K562 (cell line): ENCODE results near the gene HPS4. TPM values are rescaled to one million over a fixed set of nuclear protein-coding genes. Genes with fewer than 3 reads are reported as not detected.

Experiments used
- CCAR2 ChIP-seq: fragments of 200-400 bp; formaldehyde crosslinking; IDR thresholded peaks from 2 replicates; pipeline ENCODE4 v1.6.1; 2017; ENCODE audit warnings: mild to moderate bottlenecking, low read depth, low read length
- ELF2 ChIP-seq: fragments of 250-450 bp; sonication (Bioruptor Pico); IDR thresholded peaks from 2 replicates; pipeline ENCODE4 v1.5.0; 2021; ENCODE audit warnings: mild to moderate bottlenecking
- HDAC1 ChIP-seq, 2 experiments: fragments of 450-650 bp; IDR thresholded peaks; 2 replicates each; pipeline ENCODE4 v1.6.1; 2016 to 2017; ENCODE audit warnings: inconsistent platforms in 1 of 2, mild to moderate bottlenecking in 1 of 2, moderate library complexity in 1 of 2
- HINFP ChIP-seq: fragments of 450-650 bp; conservative IDR thresholded peaks from 2 replicates; pipeline ENCODE4 v1.6.1; 2016; ENCODE audit warnings: missing genetic modification characterization, low read depth, mild to moderate bottlenecking, control low read depth, missing compliant biosample characterization
- IRF2 ChIP-seq: sonication (generic); formaldehyde crosslinking; IDR thresholded peaks from 2 replicates; pipeline ENCODE4 v1.8.1; 2022; ENCODE audit warnings: mild to moderate bottlenecking, missing genetic modification reagents
- NCOA4 ChIP-seq: fragments of 450-650 bp; IDR thresholded peaks from 2 replicates; pipeline ENCODE4 v1.6.1; 2018; ENCODE audit warnings: mild to moderate bottlenecking; ENCODE audit not compliant: partially characterized antibody
- POLR2AphosphoS5 ChIP-seq: IDR thresholded peaks from 2 replicates; pipeline ENCODE4 v1.6.1; 2011; ENCODE audit warnings: mild to moderate bottlenecking, low read depth, low read length, moderate library complexity; ENCODE audit not compliant: control insufficient read depth, insufficient read depth
- RBM17 ChIP-seq: fragments of 200-400 bp; formaldehyde crosslinking; IDR thresholded peaks from 2 replicates; pipeline ENCODE4 v1.6.1; 2017; ENCODE audit warnings: low read depth, mild to moderate bottlenecking, low read length, borderline replicate concordance
- REST ChIP-seq, 2 experiments: fragments of 450-650 bp; formaldehyde crosslinking in 1 of 2; IDR thresholded peaks; 2 replicates each; pipeline versions ENCODE4 v1.4.0 to v1.6.1; 2014 to 2020; ENCODE audit warnings: mild to moderate bottlenecking in 2 of 2, borderline replicate concordance in 1 of 2, low read depth in 1 of 2
- SETDB1 ChIP-seq: IDR thresholded peaks from one replicate; pipeline ENCODE4 v1.6.1; 2012; ENCODE audit warnings: low read length, control low read depth, inconsistent platforms
- USF2 ChIP-seq: sonication (generic); formaldehyde crosslinking; IDR thresholded peaks from 2 replicates; pipeline ENCODE4 v1.5.0; 2020; ENCODE audit warnings: missing genetic modification reagents
- ZBED1 ChIP-seq: IDR thresholded peaks from 2 replicates; pipeline ENCODE4 v1.6.1; 2014
- ZBTB9 ChIP-seq: fragments of 450-650 bp; formaldehyde crosslinking; IDR thresholded peaks from 2 replicates; pipeline ENCODE4 v1.4.0; 2020; ENCODE audit warnings: mild to moderate bottlenecking, moderate library complexity
- ZNF12 ChIP-seq: sonication (generic); formaldehyde crosslinking; IDR thresholded peaks from 2 replicates; pipeline ENCODE4 v1.4.0; 2020; ENCODE audit warnings: mild to moderate bottlenecking, missing genetic modification reagents
- ZNF274 ChIP-seq: IDR thresholded peaks from 2 replicates; pipeline ENCODE4 v1.6.1; 2011; ENCODE audit warnings: low read depth, mild to moderate bottlenecking, low read length, moderate library complexity, borderline replicate concordance
- ZNF717 ChIP-seq: fragments of 250-450 bp; sonication (Bioruptor Pico); IDR thresholded peaks from 2 replicates; pipeline ENCODE4 v1.5.0; 2021
- ZNF830 ChIP-seq: fragments of 250-450 bp; sonication (Bioruptor Pico); IDR thresholded peaks from 2 replicates; pipeline ENCODE4 v1.5.0; 2021; ENCODE audit warnings: mild to moderate bottlenecking
- polyA plus RNA-seq, 8 experiments: library from polyadenylated mRNA; depleted of rRNA in 4 of 8; stranded (reverse) in 5 of 8; unstranded in 3 of 8; fragments of >200 nt; fragmentation: Nextera tagmentation in 2 of 8; fragmentation: Illumina TruSeq in 1 of 8; extraction: Ambion mirVana in 2 of 8; extraction: Trizol in 1 of 8; gene quantifications; 2 replicates each; pipeline versions ENCODE4 v1.2.1 to v1.2.3, GENCODE V29; 2011 to 2014; ENCODE audit warnings: inconsistent platforms in 1 of 8, missing spikeins in 1 of 8
- total RNA-seq, 7 experiments: library from RNA; depleted of rRNA in 6 of 7; stranded (reverse); fragments of >200 nt in 6 of 7; fragmentation: Illumina TruSeq in 2 of 7; extraction: Trizol in 2 of 7; gene quantifications; 2 replicates each; pipeline versions ENCODE4 v1.2.1 to v1.2.3, GENCODE V29; 2011 to 2021; ENCODE audit warnings: low replicate concordance in 1 of 7

HPS4 gene
- total and polyA plus RNA-seq, 9 of the 15 experiments (the other 6 are each of a cell fraction or from before 2014, with no cell fraction given) = 12.8 to 29.2 (median 25.3) TPM

- TF ChIP-seq USF2 = no peak
- no peak for TF ChIP-seq REST (IDR thresholded peaks at IDR 0.05; ENCODE audit: borderline replicate concordance)
- no peak for TF ChIP-seq REST (CRISPR knock-in tag; IDR thresholded peaks at IDR 0.05; ENCODE audit: low read depth)
- TF ChIP-seq ZBED1 = no peak
- TF ChIP-seq ZNF12 (CRISPR knock-in tag) = no peak
- no peak for TF ChIP-seq ZNF717
- 0 out of 2 replicates have a peak, but pooled peaks have one; percentile 28 for TF ChIP-seq ZBTB9 (CRISPR knock-in tag)
- TF ChIP-seq IRF2 = no peak
- 0 out of 2 replicates have a peak, but pooled peaks have one; percentile 24 for TF ChIP-seq POLR2AphosphoS5
- no peak for TF ChIP-seq HINFP
- no peak for TF ChIP-seq ZNF830 (CRISPR knock-in tag)
- TF ChIP-seq RBM17 = no peak
- no peak for TF ChIP-seq NCOA4
- TF ChIP-seq ZNF274 = no peak
- TF ChIP-seq ELF2 = peak; percentile 62; the same call in 1 of the 2 replicates
- peak in 1 of 2 experiments; percentile 98; a peak in 2 of 4 replicates for TF ChIP-seq HDAC1 (IDR thresholded peaks at IDR 0.05)
- no peak for TF ChIP-seq CCAR2
- TF ChIP-seq SETDB1 = no peak
Observed at GRCh38 chr22:26512149-26512793, 28.7 kb upstream of the HPS4 start, which contains the start of gene TFIP11 (continued).
